Measurements from ENCODE around the gene RBP3.

DNA sequence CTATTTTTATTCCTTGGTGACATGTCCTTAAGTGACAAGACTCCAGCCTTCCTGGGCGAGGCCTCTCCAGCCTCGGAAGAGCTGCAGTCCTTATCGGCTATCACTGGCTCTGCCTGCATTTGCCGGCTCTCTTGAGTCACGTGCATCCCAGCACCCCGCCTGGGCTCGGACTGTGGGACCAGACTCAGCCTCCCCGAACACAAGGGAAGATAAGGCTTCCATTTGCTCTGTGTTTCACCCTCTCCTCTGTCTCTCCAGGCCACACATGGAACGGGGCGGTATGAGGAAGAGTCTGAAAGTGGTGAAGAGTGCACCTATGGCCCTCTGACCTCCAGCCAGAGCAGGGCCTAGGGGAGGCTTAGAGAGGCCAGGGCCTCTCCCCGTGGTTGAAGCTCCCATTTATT lies 21.2 kb upstream of the RBP3 start:
- TF ChIP-seq, protein P1, sequence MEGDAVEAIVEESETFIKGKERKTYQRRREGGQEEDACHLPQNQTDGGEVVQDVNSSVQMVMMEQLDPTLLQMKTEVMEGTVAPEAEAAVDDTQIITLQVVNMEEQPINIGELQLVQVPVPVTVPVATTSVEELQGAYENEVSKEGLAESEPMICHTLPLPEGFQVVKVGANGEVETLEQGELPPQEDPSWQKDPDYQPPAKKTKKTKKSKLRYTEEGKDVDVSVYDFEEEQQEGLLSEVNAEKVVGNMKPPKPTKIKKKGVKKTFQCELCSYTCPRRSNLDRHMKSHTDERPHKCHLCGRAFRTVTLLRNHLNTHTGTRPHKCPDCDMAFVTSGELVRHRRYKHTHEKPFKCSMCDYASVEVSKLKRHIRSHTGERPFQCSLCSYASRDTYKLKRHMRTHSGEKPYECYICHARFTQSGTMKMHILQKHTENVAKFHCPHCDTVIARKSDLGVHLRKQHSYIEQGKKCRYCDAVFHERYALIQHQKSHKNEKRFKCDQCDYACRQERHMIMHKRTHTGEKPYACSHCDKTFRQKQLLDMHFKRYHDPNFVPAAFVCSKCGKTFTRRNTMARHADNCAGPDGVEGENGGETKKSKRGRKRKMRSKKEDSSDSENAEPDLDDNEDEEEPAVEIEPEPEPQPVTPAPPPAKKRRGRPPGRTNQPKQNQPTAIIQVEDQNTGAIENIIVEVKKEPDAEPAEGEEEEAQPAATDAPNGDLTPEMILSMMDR (IDR thresholded peaks at IDR 0.05) = no peak
- no peak for TF ChIP-seq POLR2A (IDR thresholded peaks at IDR 0.05)

All from adrenal gland (tissue), 5 donors.